Neural cell (in vitro differentiated cells): ENCODE measurements around the gene BRSK2.
"Not testable (repeated sequence)": the region's sequence is repeated elsewhere in the genome, so short reads cannot be mapped to it uniquely, and the experiment has no call there.

Experiments
- EP300 ChIP-seq: fragments of 450-650 bp; conservative IDR thresholded peaks from 2 replicates; pipeline ENCODE4 v1.6.1; 2014; ENCODE audit warnings: antibody characterized with exemption, mild to moderate bottlenecking, moderate library complexity; ENCODE audit not compliant: poor library complexity, severe bottlenecking
- EZH2 ChIP-seq: fragments of 200-600, 300-800 bp; shearing (Covaris generic), sonication (generic); IDR thresholded peaks from 2 replicates; pipeline ENCODE4 v1.6.1; 2014; ENCODE audit warnings: antibody characterized with exemption, low read length, borderline replicate concordance, mild to moderate bottlenecking; ENCODE audit not compliant: insufficient read depth, poor library complexity, severe bottlenecking
- POLR2AphosphoS5 ChIP-seq: IDR thresholded peaks from 2 replicates; pipeline ENCODE4 v1.6.1; 2012
- SMC3 ChIP-seq: fragments of 450-650 bp; conservative IDR thresholded peaks from 2 replicates; pipeline ENCODE4 v1.6.1; 2014; ENCODE audit warnings: antibody characterized with exemption, mild to moderate bottlenecking, moderate library complexity; ENCODE audit not compliant: poor library complexity
- TF ChIP-seq, protein P1 (sequence below): fragments of 450-650 bp; IDR thresholded peaks from 2 replicates; pipeline ENCODE4 v1.5.1; 2014; ENCODE audit warnings: antibody characterized with exemption, mild to moderate bottlenecking, moderate library complexity; ENCODE audit not compliant: poor library complexity, severe bottlenecking
- TF ChIP-seq, protein P2 (sequence below): IDR thresholded peaks from 2 replicates; pipeline ENCODE4 v1.6.1; 2012; ENCODE audit warnings: borderline replicate concordance

DNA sequence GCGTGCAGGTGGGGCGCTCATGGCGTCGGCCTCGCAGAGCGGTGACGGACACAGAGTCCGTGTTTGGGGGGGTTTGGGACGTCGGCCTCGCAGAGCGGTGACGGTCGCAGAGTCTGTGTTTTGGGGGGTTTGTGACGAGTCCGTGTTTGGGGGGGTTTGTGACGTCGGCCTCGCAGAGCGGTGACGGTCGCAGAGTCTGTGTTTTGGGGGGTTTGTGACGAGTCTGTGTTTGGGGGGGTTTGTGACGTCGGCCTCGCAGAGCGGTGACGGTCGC, 20.1 kb downstream of the BRSK2 start:
- TF ChIP-seq SMC3, POLR2AphosphoS5, EZH2, EP300: not testable (repeated sequence)
- TF ChIP-seq, protein P1, sequence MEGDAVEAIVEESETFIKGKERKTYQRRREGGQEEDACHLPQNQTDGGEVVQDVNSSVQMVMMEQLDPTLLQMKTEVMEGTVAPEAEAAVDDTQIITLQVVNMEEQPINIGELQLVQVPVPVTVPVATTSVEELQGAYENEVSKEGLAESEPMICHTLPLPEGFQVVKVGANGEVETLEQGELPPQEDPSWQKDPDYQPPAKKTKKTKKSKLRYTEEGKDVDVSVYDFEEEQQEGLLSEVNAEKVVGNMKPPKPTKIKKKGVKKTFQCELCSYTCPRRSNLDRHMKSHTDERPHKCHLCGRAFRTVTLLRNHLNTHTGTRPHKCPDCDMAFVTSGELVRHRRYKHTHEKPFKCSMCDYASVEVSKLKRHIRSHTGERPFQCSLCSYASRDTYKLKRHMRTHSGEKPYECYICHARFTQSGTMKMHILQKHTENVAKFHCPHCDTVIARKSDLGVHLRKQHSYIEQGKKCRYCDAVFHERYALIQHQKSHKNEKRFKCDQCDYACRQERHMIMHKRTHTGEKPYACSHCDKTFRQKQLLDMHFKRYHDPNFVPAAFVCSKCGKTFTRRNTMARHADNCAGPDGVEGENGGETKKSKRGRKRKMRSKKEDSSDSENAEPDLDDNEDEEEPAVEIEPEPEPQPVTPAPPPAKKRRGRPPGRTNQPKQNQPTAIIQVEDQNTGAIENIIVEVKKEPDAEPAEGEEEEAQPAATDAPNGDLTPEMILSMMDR: not testable (repeated sequence)
- TF ChIP-seq, protein P2, sequence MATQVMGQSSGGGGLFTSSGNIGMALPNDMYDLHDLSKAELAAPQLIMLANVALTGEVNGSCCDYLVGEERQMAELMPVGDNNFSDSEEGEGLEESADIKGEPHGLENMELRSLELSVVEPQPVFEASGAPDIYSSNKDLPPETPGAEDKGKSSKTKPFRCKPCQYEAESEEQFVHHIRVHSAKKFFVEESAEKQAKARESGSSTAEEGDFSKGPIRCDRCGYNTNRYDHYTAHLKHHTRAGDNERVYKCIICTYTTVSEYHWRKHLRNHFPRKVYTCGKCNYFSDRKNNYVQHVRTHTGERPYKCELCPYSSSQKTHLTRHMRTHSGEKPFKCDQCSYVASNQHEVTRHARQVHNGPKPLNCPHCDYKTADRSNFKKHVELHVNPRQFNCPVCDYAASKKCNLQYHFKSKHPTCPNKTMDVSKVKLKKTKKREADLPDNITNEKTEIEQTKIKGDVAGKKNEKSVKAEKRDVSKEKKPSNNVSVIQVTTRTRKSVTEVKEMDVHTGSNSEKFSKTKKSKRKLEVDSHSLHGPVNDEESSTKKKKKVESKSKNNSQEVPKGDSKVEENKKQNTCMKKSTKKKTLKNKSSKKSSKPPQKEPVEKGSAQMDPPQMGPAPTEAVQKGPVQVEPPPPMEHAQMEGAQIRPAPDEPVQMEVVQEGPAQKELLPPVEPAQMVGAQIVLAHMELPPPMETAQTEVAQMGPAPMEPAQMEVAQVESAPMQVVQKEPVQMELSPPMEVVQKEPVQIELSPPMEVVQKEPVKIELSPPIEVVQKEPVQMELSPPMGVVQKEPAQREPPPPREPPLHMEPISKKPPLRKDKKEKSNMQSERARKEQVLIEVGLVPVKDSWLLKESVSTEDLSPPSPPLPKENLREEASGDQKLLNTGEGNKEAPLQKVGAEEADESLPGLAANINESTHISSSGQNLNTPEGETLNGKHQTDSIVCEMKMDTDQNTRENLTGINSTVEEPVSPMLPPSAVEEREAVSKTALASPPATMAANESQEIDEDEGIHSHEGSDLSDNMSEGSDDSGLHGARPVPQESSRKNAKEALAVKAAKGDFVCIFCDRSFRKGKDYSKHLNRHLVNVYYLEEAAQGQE: not testable (repeated sequence)
